HG03521 (cell line): ENCODE results near the gene CORO6.

ENCODE experiments used
- ATAC-seq: cut with Tn5 transposase; IDR thresholded peaks from one replicate; pipeline ENCODE4 v1.9.1; 2021; ENCODE audit warnings: mild to moderate bottlenecking, moderate library complexity; ENCODE audit not compliant: unreplicated experiment

Gene CORO6

DNA sequence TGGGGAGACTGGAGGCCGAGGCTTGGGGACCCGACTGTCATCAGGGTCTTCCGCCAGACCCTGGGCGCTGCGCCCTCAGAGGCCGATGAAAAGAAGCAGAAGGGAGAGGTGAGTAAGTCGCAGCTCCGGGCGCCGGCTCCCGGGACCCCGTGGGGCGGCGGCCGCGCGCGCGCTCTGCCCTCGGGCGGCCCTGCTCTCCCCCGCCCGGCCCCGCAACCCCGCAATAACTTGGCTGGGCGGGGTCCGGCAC, 55.5 kb downstream of the CORO6 start:
- ATAC-seq, result peak; percentile 5

DNA sequence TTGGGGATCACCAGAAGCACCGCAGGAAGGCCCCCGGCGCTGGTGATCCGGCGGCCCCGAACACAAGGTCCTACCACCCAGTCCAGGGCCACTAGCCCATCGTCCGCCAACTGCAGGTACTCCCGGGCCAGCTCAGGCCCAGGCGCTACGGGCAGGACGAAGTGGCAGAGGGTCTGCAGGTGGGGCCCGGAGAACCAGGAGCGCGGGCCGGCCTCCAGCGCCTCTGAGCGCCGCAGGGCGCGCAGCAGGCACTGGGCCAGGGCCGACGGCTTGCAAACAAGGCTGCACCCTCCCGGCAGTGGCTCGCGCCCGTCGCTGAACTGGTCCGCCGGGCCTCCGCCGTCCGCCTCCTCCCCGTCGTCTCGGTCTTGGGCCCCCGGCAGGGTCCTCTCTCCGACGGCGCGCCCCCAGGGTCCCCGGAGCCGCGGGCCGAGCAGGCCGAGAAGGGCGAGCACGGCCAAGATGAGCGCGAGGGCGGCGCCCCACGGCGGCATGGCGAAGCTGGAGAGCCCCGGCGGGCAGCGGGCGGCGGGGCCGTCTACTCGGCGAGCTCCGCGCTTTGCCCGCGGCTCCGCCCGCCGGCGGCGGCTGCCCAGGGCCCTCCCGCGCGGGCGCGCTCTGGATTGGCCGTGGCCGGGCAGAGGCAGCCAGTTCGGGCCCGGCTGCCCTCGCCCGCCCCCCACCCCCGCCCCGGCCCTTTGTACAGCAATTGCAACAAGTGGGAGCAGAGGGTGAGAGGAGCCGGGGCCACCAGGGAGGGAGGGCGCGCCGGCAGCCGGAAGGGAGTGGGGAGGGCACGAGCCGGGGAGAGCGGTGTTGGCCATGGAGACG, 56.0 kb downstream of the CORO6 start, which contains the start of gene ABHD15:
TSS of gene ABHD15 (minus strand) at position 565 of the 831 bp plus-strand sequence. CDS start at position 494, 71 bp downstream.
- peak; percentile 29 for ATAC-seq

DNA sequence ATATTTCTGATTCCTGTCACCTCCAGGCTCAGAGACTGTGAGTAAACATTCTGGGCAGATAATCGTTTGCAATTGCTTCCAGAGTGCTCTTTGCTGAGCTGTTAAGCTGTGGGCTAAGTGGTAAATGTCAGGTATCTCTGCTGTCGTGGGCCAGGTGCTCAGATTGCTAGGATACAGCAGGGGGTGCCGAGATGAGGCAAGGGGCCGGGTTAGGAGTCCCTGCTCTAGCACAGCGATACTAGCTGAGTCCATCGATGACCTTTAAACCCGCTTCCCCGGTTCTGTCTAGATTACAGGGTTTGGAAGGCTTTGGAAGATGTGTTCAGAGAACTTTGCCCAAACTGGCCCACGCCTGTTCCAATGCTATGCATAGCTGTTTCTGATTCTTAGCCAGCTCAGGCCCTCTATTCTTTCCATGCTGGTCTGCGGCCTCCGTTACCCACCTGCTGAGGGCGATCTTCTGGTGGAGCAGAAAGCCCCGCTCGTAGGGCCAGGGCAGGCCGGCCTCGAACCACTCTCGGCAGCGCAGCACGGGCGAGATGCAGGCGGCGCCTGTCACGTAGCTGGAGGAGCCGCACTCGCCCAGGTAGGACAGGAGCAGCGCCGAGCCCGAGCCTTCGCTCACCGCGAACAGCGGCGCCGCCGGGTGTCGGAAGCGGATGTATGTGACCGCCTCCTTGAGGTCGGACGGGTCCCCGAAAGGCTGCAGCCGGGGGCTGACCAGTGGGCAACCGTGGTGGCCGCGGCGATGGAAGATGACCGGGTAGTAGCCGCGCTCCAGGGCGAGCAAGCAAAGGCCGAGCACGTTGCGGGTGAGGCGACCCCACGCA, 56.9 kb downstream of the CORO6 start:
- no peak for ATAC-seq
